HepG2 (cell line): ENCODE data around the gene TSGA10IP. TPM values are rescaled to one million over a fixed set of nuclear protein-coding genes. Genes with fewer than 3 reads are reported as not detected.

Experiments
- BHLHE40 ChIP-seq: IDR thresholded peaks from 2 replicates; pipeline ENCODE4 v1.6.1; 2011; ENCODE audit warnings: low read length, improper control_type of control experiment
- BORCS8-MEF2B ChIP-seq: sonication (generic); formaldehyde crosslinking; IDR thresholded peaks from 2 replicates; pipeline ENCODE4 v1.8.0; 2022; ENCODE audit warnings: mild to moderate bottlenecking, missing genetic modification reagents
- CAMTA2 ChIP-seq: sonication (generic); formaldehyde crosslinking; IDR thresholded peaks from 2 replicates; pipeline ENCODE4 v1.4.0; 2020; ENCODE audit warnings: mild to moderate bottlenecking, missing genetic modification reagents, borderline replicate concordance
- EHMT2 ChIP-seq: fragments of 200-600 bp; sonication (generic); IDR thresholded peaks from 2 replicates; pipeline ENCODE4 v1.7.0; 2017; ENCODE audit warnings: antibody characterized with exemption, low read depth, low read length, borderline replicate concordance
- HMG20B ChIP-seq: conservative IDR thresholded peaks from 2 replicates; pipeline ENCODE4 v1.6.1; 2016; ENCODE audit warnings: missing genetic modification reagents, missing compliant biosample characterization
- NFKB2 ChIP-seq: sonication (generic); formaldehyde crosslinking; IDR thresholded peaks from 2 replicates; pipeline ENCODE4 v1.4.0; 2020; ENCODE audit warnings: missing genetic modification reagents, borderline replicate concordance
- SMC3 ChIP-seq: IDR thresholded peaks from 2 replicates; pipeline ENCODE4 v1.6.1; 2011; ENCODE audit warnings: low read length, improper control_type of control experiment
- SRSF1 ChIP-seq: fragments of 200-400 bp; formaldehyde crosslinking; optimal IDR thresholded peaks from 2 replicates; pipeline ENCODE3; 2017; ENCODE audit warnings: mild to moderate bottlenecking, low read depth, low read length, moderate library complexity
- ZC3H4 ChIP-seq: sonication (generic); formaldehyde crosslinking; IDR thresholded peaks from 2 replicates; pipeline ENCODE4 v1.4.0; 2020; ENCODE audit warnings: missing genetic modification reagents, borderline replicate concordance
- ZNF121 ChIP-seq: sonication (generic); formaldehyde crosslinking; IDR thresholded peaks from 2 replicates; pipeline ENCODE4 v1.5.0; 2020; ENCODE audit warnings: mild to moderate bottlenecking, missing genetic modification reagents
- ZNF441 ChIP-seq: sonication (generic); formaldehyde crosslinking; IDR thresholded peaks from 2 replicates; pipeline ENCODE4 v1.7.0; 2021; ENCODE audit warnings: missing genetic modification reagents, borderline replicate concordance
- ZNF607 ChIP-seq: sonication (generic); formaldehyde crosslinking; IDR thresholded peaks from 2 replicates; pipeline ENCODE4 v1.5.1; 2020; ENCODE audit warnings: missing genetic modification reagents, mild to moderate bottlenecking, borderline replicate concordance
- ZNF674 ChIP-seq: sonication (generic); formaldehyde crosslinking; IDR thresholded peaks from 2 replicates; pipeline ENCODE4 v1.5.0; 2020; ENCODE audit warnings: low read depth, mild to moderate bottlenecking, missing genetic modification reagents
- polyA plus RNA-seq, 8 experiments: library from polyadenylated mRNA; depleted of rRNA in 3 of 8; stranded (reverse) in 7 of 8; unstranded in 1 of 8; fragments of >200 nt; fragmentation: Illumina TruSeq in 4 of 8; extraction: Trizol in 4 of 8; gene quantifications; 2 replicates each; pipeline versions ENCODE4 v1.2.1 to v1.2.3, GENCODE V29; 2011 to 2016; ENCODE audit warnings: low read depth in 4 of 8, missing spikeins in 1 of 8, mixed read lengths in 1 of 8; ENCODE audit not compliant: insufficient read depth in 1 of 8
- total RNA-seq, 5 experiments: library from RNA; depleted of rRNA; stranded (reverse); fragments of >200 nt; fragmentation: Illumina TruSeq; extraction: Trizol; gene quantifications; 2 replicates each; pipeline ENCODE4 v1.2.3, GENCODE V29; 2016; ENCODE audit warnings: low read depth in 1 of 5
- TF ChIP-seq, protein P1 (sequence below): sonication (generic); formaldehyde crosslinking; IDR thresholded peaks from 2 replicates; pipeline ENCODE4 v1.4.0; 2020; ENCODE audit warnings: mild to moderate bottlenecking, missing genetic modification reagents
- TF ChIP-seq, protein P2 (sequence below): sonication (generic); formaldehyde crosslinking; IDR thresholded peaks from 2 replicates; pipeline ENCODE4 v1.8.0; 2022; ENCODE audit warnings: missing genetic modification reagents, low read depth, mild to moderate bottlenecking, borderline replicate concordance
- TF ChIP-seq, protein P3 (sequence below): IDR thresholded peaks from 2 replicates; pipeline ENCODE4 v1.6.1; 2018; ENCODE audit warnings: missing genetic modification reagents, mild to moderate bottlenecking, missing compliant biosample characterization
- TF ChIP-seq, protein P4 (sequence below): IDR thresholded peaks from 2 replicates; pipeline ENCODE4 v1.6.1; 2012; ENCODE audit warnings: inconsistent platforms
- TF ChIP-seq, protein P5 (sequence below): sonication (generic); formaldehyde crosslinking; IDR thresholded peaks from 2 replicates; pipeline ENCODE4 v1.4.0; 2020; ENCODE audit warnings: missing genetic modification reagents; ENCODE audit errors: not compliant biosample characterization
- TF ChIP-seq, protein P6 (sequence below): sonication (generic); formaldehyde crosslinking; IDR thresholded peaks from 2 replicates; pipeline ENCODE4 v1.4.0; 2020; ENCODE audit warnings: missing genetic modification reagents, borderline replicate concordance
- TF ChIP-seq, protein P7 (sequence below): sonication (generic); formaldehyde crosslinking; IDR thresholded peaks from 2 replicates; pipeline ENCODE4 v1.4.0; 2020; ENCODE audit warnings: missing genetic modification reagents
- TF ChIP-seq, protein P8 (sequence below): sonication (generic); formaldehyde crosslinking; IDR thresholded peaks from 2 replicates; pipeline ENCODE4 v1.4.0; 2020; ENCODE audit warnings: missing genetic modification reagents

Gene TSGA10IP
- total and polyA plus RNA-seq, 2 of the 13 experiments (the other 11 are each of a cell fraction or from before 2014, with no cell fraction given): not detected

DNA sequence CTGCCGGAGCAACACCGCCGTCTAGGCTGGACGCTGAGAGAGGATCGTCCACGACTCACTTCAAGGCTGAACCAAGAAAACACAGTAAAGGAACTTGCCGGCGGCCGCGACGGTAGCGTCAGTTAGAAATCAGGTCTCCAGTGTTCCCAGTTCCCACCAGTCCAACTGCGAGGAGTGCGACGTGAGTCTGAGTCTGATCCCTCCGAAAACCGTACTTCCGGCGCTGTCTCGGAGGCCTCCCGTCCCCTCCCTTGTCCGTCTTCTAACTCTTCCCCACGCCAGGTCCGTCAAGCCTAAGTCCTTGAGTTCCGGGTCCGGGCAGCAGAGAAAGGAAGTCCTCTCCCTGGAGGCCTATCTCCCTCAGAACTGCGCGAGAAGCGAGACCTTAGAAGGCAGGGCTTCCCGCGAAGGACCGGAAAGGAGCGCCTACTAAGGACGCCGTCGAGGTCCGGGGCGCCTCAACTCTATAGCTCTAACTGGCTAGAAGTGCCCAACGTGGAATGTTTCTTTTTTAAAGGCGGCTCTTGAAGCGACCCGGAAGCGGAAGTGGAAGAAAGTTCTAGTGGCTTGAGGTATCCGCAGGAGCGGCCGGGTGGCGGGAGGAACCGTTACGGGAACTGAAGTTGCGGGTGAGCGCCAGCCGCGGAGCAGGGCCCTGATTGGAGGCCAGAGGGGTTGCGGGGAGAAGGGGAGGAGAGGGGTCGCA lies 56.8 kb downstream of the TSGA10IP start, which contains the start of the genes BANF1 and EIF1AD (continued):
- TF ChIP-seq, protein P1, sequence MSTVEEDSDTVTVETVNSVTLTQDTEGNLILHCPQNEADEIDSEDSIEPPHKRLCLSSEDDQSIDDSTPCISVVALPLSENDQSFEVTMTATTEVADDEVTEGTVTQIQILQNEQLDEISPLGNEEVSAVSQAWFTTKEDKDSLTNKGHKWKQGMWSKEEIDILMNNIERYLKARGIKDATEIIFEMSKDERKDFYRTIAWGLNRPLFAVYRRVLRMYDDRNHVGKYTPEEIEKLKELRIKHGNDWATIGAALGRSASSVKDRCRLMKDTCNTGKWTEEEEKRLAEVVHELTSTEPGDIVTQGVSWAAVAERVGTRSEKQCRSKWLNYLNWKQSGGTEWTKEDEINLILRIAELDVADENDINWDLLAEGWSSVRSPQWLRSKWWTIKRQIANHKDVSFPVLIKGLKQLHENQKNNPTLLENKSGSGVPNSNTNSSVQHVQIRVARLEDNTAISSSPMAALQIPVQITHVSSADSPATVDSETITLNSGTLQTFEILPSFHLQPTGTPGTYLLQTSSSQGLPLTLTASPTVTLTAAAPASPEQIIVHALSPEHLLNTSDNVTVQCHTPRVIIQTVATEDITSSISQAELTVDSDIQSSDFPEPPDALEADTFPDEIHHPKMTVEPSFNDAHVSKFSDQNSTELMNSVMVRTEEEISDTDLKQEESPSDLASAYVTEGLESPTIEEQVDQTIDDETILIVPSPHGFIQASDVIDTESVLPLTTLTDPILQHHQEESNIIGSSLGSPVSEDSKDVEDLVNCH (CRISPR knock-in tag): 0 out of 2 replicates have a peak, but pooled peaks have one; percentile 44
- TF ChIP-seq, protein P2, sequence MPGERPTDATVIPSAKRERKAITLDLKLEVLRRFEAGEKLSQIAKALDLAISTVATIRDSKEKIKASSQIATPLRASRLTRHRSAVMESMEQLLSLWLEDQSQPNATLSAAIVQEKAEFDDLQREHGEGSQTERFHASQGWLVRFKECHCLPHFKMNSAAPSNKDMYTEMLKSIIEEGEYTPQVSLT (CRISPR knock-in tag): no peak
- TF ChIP-seq ZNF674 (CRISPR knock-in tag): peak; percentile 67; the same call in 1 of the 2 replicates
- TF ChIP-seq BHLHE40: 0 out of 2 replicates have a peak, but pooled peaks have one; percentile 5
- TF ChIP-seq BORCS8-MEF2B (CRISPR knock-in tag): no peak
- peak; percentile 96; the same call in 1 of the 2 replicates for TF ChIP-seq ZNF607 (CRISPR knock-in tag)
- TF ChIP-seq, protein P3, sequence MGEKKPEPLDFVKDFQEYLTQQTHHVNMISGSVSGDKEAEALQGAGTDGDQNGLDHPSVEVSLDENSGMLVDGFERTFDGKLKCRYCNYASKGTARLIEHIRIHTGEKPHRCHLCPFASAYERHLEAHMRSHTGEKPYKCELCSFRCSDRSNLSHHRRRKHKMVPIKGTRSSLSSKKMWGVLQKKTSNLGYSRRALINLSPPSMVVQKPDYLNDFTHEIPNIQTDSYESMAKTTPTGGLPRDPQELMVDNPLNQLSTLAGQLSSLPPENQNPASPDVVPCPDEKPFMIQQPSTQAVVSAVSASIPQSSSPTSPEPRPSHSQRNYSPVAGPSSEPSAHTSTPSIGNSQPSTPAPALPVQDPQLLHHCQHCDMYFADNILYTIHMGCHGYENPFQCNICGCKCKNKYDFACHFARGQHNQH (CRISPR knock-in tag): peak; percentile 88; the same call in 1 of the 2 replicates
- TF ChIP-seq NFKB2: no peak
- TF ChIP-seq, protein P4, sequence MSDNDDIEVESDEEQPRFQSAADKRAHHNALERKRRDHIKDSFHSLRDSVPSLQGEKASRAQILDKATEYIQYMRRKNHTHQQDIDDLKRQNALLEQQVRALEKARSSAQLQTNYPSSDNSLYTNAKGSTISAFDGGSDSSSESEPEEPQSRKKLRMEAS: peak; percentile 90
- TF ChIP-seq, protein P5, sequence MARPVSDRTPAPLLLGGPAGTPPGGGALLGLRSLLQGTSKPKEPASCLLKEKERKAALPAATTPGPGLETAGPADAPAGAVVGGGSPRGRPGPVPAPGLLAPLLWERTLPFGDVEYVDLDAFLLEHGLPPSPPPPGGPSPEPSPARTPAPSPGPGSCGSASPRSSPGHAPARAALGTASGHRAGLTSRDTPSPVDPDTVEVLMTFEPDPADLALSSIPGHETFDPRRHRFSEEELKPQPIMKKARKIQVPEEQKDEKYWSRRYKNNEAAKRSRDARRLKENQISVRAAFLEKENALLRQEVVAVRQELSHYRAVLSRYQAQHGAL (CRISPR knock-in tag): no peak
- TF ChIP-seq SRSF1: peak; percentile 59
- peak; percentile 75; the same call in 1 of the 2 replicates for TF ChIP-seq EHMT2
- TF ChIP-seq CAMTA2 (CRISPR knock-in tag): 0 out of 2 replicates have a peak, but pooled peaks have one; percentile 75
- TF ChIP-seq ZC3H4 (CRISPR knock-in tag): no peak
- peak; percentile 72; the same call in 1 of the 2 replicates for TF ChIP-seq HMG20B
- TF ChIP-seq, protein P6, sequence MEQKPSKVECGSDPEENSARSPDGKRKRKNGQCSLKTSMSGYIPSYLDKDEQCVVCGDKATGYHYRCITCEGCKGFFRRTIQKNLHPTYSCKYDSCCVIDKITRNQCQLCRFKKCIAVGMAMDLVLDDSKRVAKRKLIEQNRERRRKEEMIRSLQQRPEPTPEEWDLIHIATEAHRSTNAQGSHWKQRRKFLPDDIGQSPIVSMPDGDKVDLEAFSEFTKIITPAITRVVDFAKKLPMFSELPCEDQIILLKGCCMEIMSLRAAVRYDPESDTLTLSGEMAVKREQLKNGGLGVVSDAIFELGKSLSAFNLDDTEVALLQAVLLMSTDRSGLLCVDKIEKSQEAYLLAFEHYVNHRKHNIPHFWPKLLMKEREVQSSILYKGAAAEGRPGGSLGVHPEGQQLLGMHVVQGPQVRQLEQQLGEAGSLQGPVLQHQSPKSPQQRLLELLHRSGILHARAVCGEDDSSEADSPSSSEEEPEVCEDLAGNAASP (CRISPR knock-in tag): peak; percentile 82
- TF ChIP-seq SMC3: no peak
- TF ChIP-seq, protein P7, sequence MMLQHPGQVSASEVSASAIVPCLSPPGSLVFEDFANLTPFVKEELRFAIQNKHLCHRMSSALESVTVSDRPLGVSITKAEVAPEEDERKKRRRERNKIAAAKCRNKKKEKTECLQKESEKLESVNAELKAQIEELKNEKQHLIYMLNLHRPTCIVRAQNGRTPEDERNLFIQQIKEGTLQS (CRISPR knock-in tag): peak; percentile 48
- peak; percentile 34; the same call in 1 of the 2 replicates for TF ChIP-seq ZNF441
- TF ChIP-seq, protein P8, sequence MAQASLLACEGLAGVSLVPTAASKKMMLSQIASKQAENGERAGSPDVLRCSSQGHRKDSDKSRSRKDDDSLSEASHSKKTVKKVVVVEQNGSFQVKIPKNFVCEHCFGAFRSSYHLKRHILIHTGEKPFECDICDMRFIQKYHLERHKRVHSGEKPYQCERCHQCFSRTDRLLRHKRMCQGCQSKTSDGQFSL (CRISPR knock-in tag): peak; percentile 60; the same call in 1 of the 2 replicates
- TF ChIP-seq ZNF121 (CRISPR knock-in tag): 0 out of 2 replicates have a peak, but pooled peaks have one; percentile 38
